ENCODE measurements around the gene NPAS3.

Gene NPAS3

GRCh38 chr14:33370426-33370825 is 431.7 kb downstream of the NPAS3 start:
- Histone ChIP-seq H3K9ac (ENCODE audit: low read length) (no peak overlapping the region), H3K4me3 (ENCODE audit: low read length) (no peak overlapping the region), H3K4me2 (ENCODE audit: low read depth, low read length) (no peak overlapping the region), H3K79me2 (ENCODE audit: low read length) (no peaks in the 10 kb centered on the region), H3K36me3 (replicated peaks; ENCODE audit: insufficient read depth, low read length) (no peaks in the 10 kb centered on the region), H3K9me3 (replicated peaks; ENCODE audit: insufficient read depth, low read length) (no peaks in the 10 kb centered on the region), H3K27me3 (replicated peaks; ENCODE audit: insufficient read depth, low read length) (no peaks in the 10 kb centered on the region), H3F3A (ENCODE audit: insufficient read depth, low read length) (no peaks in the 10 kb centered on the region), H4K20me1 (ENCODE audit: insufficient read depth, low read length) (no peaks in the 10 kb centered on the region), H3K4me1 (ENCODE audit: low read length) (no peaks in the 10 kb centered on the region), H2AFZ (ENCODE audit: low read length) (no peak overlapping the region), H3K9me2 (replicated peaks; ENCODE audit: insufficient read depth, low read length) (no peaks in the 10 kb centered on the region), H3K27ac (ENCODE audit: low read length) (no peak overlapping the region)
- DNase-seq, result no peak
- no peak for TF ChIP-seq EZH2 (optimal IDR thresholded peaks at IDR 0.05; ENCODE audit: low read depth, low read length)
- TF ChIP-seq EZH2phosphoT487 (IDR thresholded peaks at IDR 0.05; ENCODE audit: low read length), result no peak
- TF ChIP-seq CTCF (IDR thresholded peaks at IDR 0.05; ENCODE audit: low read length), result no peak

GRCh38 chr14:33375196-33375595 is 436.5 kb downstream of the NPAS3 start:
- H3K9me3 ChIP-seq (replicated peaks; ENCODE audit: insufficient read depth, low read length), result no peaks in the 10 kb centered on the region
- TF ChIP-seq EZH2 (optimal IDR thresholded peaks at IDR 0.05; ENCODE audit: low read depth, low read length) (no peak), EZH2phosphoT487 (IDR thresholded peaks at IDR 0.05; ENCODE audit: low read length) (no peak), CTCF (IDR thresholded peaks at IDR 0.05; ENCODE audit: low read length) (no peak)
- no peaks in the 10 kb centered on the region for H3K27me3 ChIP-seq (replicated peaks; ENCODE audit: insufficient read depth, low read length)
- H3K27ac ChIP-seq (ENCODE audit: low read length), result no peak overlapping the region
- DNase-seq, result no peak
- no peaks in the 10 kb centered on the region for H3K4me1 ChIP-seq (ENCODE audit: low read length)
- no peaks in the 10 kb centered on the region for H3K79me2 ChIP-seq (ENCODE audit: low read length)
- no peak overlapping the region for H3K4me2 ChIP-seq (ENCODE audit: low read depth, low read length)
- no peaks in the 10 kb centered on the region for H3K9me2 ChIP-seq (replicated peaks; ENCODE audit: insufficient read depth, low read length)
- H3K4me3 ChIP-seq (ENCODE audit: low read length), result no peak overlapping the region
- no peaks in the 10 kb centered on the region for H3F3A ChIP-seq (ENCODE audit: insufficient read depth, low read length)
- H3K9ac ChIP-seq (ENCODE audit: low read length), result no peak overlapping the region
- no peaks in the 10 kb centered on the region for H3K36me3 ChIP-seq (replicated peaks; ENCODE audit: insufficient read depth, low read length)
- H2AFZ ChIP-seq (ENCODE audit: low read length), result no peak overlapping the region
- no peaks in the 10 kb centered on the region for H4K20me1 ChIP-seq (ENCODE audit: insufficient read depth, low read length)

- no peak for TF ChIP-seq EZH2 (optimal IDR thresholded peaks at IDR 0.05; ENCODE audit: low read depth, low read length)
- no peak for TF ChIP-seq EZH2phosphoT487 (IDR thresholded peaks at IDR 0.05; ENCODE audit: low read length)
- TF ChIP-seq CTCF (IDR thresholded peaks at IDR 0.05; ENCODE audit: low read length), result no peak
- no peak overlapping the region for H2AFZ ChIP-seq (ENCODE audit: low read length)
- H3K27me3 ChIP-seq (replicated peaks; ENCODE audit: insufficient read depth, low read length), result no peaks in the 10 kb centered on the region
- no peak overlapping the region for H3K9ac ChIP-seq (ENCODE audit: low read length)
- no peaks in the 10 kb centered on the region for H3F3A ChIP-seq (ENCODE audit: insufficient read depth, low read length)
- H3K4me1 ChIP-seq (ENCODE audit: low read length), result no peaks in the 10 kb centered on the region
- no peak overlapping the region for H3K4me3 ChIP-seq (ENCODE audit: low read length)
- no peaks in the 10 kb centered on the region for H3K9me3 ChIP-seq (replicated peaks; ENCODE audit: insufficient read depth, low read length)
- no peaks in the 10 kb centered on the region for H4K20me1 ChIP-seq (ENCODE audit: insufficient read depth, low read length)
- no peaks in the 10 kb centered on the region for H3K36me3 ChIP-seq (replicated peaks; ENCODE audit: insufficient read depth, low read length)
- H3K4me2 ChIP-seq (ENCODE audit: low read depth, low read length), result no peak overlapping the region
- no peaks in the 10 kb centered on the region for H3K79me2 ChIP-seq (ENCODE audit: low read length)
- no peaks in the 10 kb centered on the region for H3K9me2 ChIP-seq (replicated peaks; ENCODE audit: insufficient read depth, low read length)
- H3K27ac ChIP-seq (ENCODE audit: low read length), result no peak overlapping the region
- DNase-seq, result no peak
Measured at GRCh38 chr14:33375786-33376185, 437.1 kb downstream of the NPAS3 start.
